HUES64 (cell line): ENCODE results near the gene THADA.

Experiments used
- H3K27ac ChIP-seq: 2 replicates; pipeline ENCODE4 v1.7.0; 2013; ENCODE audit warnings: low read depth, low read length, inconsistent platforms
- H3K27me3 ChIP-seq: 2 replicates; pipeline ENCODE4 v1.6.1; 2013; ENCODE audit warnings: mild to moderate bottlenecking, low read length; ENCODE audit not compliant: insufficient read depth
- H3K36me3 ChIP-seq: 2 replicates; pipeline ENCODE4 v1.6.1; 2013; ENCODE audit warnings: mild to moderate bottlenecking, low read length; ENCODE audit not compliant: insufficient read depth
- H3K4me1 ChIP-seq: 2 replicates; pipeline ENCODE4 v1.6.1; 2013; ENCODE audit warnings: mild to moderate bottlenecking, low read length, moderate library complexity; ENCODE audit not compliant: insufficient read depth
- H3K4me3 ChIP-seq: 2 replicates; pipeline ENCODE4 v1.5.1; 2013; ENCODE audit warnings: mild to moderate bottlenecking, low read length, moderate library complexity
- H3K9ac ChIP-seq: 2 replicates; pipeline ENCODE4 v1.6.1; 2013; ENCODE audit warnings: mild to moderate bottlenecking, low read depth, low read length
- H3K9me3 ChIP-seq: 2 replicates; pipeline ENCODE4 v1.6.1; 2013; ENCODE audit warnings: low read depth, low read length; ENCODE audit not compliant: insufficient read depth
- WGBS: fragments of 150-250, 120-280 bp; methylation state at CpG from one replicate; pipeline ENCODE4 v1.1.7; 2013; ENCODE audit warnings: missing lambda C conversion rate; 5-methylcytosine and 5-hydroxymethylcytosine counted together

Gene THADA

DNA sequence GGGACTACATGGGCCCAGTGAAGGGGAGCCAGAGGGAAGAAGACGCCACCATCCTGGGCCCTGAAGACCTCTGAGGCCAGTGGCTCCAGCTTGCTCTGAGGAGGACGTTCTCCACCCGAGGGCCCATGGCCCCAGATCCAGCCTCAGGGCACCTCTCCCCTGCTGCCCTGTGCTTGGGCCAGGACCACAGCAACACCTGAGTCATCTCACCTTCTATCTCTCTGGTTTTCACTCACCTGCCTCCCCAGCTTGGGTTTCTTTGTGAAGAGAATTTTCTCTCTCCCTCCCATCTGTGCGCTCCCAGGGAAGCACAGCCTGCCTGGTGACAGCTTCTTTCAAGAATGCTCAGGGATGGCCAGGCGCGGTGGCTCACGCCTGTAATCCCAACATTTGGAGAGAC is 389.2 kb downstream of the THADA start:
- H3K27me3 ChIP-seq, result no peaks in the 10 kb centered on the region
- no peak overlapping the region for H3K9ac ChIP-seq
- H3K9me3 ChIP-seq, result no peaks in the 10 kb centered on the region
- no peak overlapping the region for H3K27ac ChIP-seq
- peaks cover 4% of the 10 kb centered on the region; the same call in 1 of the 2 replicates for H3K4me1 ChIP-seq
- no peak overlapping the region for H3K4me3 ChIP-seq
- H3K36me3 ChIP-seq, result no peaks in the 10 kb centered on the region
- WGBS, result 95% methylated on average over 7 of the region's 7 CpGs

- Histone ChIP-seq H3K27me3 (no peaks in the 10 kb centered on the region), H3K4me1 (peaks cover 4% of the 10 kb centered on the region; the same call in 1 of the 2 replicates), H3K36me3 (no peaks in the 10 kb centered on the region), H3K4me3 (no peak overlapping the region), H3K9ac (no peak overlapping the region), H3K9me3 (no peaks in the 10 kb centered on the region), H3K27ac (no peak overlapping the region)
- 92% methylated on average over 11 of the region's 11 CpGs for WGBS
Measured at GRCh38 chr2:43203373-43203772, 392.5 kb downstream of the THADA start.

DNA sequence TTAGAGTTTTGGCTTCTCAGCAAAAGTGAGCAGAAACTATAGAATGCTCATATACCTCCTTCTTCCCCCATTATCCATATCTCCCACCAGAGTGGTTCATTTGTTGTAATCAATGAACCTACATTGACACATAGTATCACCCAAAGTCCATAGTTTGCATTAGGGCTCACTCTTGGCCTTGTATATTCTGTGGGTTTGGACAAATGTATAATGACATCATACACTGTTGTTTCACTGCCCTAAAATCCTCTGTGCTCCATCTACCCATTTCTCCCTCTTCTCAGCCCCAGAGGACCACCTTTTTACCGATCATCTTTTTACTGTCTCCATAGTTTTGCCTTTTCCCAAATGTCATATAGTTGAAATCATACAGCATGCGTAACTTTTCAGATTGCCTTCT is 393.5 kb downstream of the THADA start:
- WGBS, result 80% methylated on average over 2 of the region's 2 CpGs
- H3K4me1 ChIP-seq, result no peaks in the 10 kb centered on the region
- no peaks in the 10 kb centered on the region for H3K36me3 ChIP-seq
- no peak overlapping the region for H3K9ac ChIP-seq
- no peak overlapping the region for H3K4me3 ChIP-seq
- no peak overlapping the region for H3K27ac ChIP-seq
- no peaks in the 10 kb centered on the region for H3K9me3 ChIP-seq
- no peaks in the 10 kb centered on the region for H3K27me3 ChIP-seq

- Histone ChIP-seq H3K27me3 (no peaks in the 10 kb centered on the region), H3K4me3 (no peak overlapping the region), H3K36me3 (no peaks in the 10 kb centered on the region), H3K9ac (no peak overlapping the region), H3K4me1 (no peaks in the 10 kb centered on the region), H3K9me3 (no peaks in the 10 kb centered on the region), H3K27ac (no peak overlapping the region)
- WGBS, result 87% methylated on average over 4 of the region's 4 CpGs
Measured at GRCh38 chr2:43201497-43201896, 394.3 kb downstream of the THADA start.

DNA sequence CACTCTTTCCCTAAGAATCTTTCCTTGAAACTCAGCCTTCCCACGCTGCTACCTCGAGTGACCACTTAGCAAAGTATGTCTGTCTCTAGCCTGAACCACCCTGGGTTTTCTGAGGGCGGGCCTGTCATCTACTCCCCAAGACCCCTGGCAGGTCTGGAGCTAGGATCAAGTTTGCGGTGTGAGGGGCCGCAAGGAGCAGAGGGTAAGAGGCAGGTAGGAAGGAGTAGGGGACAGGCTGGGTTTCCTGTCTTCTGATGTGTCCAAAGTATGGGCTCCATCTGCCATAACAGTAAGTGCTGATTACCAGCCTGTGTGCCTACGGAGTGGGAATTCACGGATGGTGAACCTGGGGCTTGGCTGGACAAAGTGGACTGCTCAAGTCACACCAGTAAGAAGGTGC is 394.8 kb downstream of the THADA start:
- 94% methylated on average over 7 of the region's 7 CpGs for WGBS
- Histone ChIP-seq H3K4me1 (no peaks in the 10 kb centered on the region), H3K27ac (no peak overlapping the region), H3K9me3 (no peaks in the 10 kb centered on the region), H3K27me3 (no peaks in the 10 kb centered on the region), H3K36me3 (no peaks in the 10 kb centered on the region), H3K9ac (no peak overlapping the region), H3K4me3 (no peak overlapping the region)

- H3K9me3 ChIP-seq, result no peaks in the 10 kb centered on the region
- H3K27ac ChIP-seq, result no peak overlapping the region
- H3K27me3 ChIP-seq, result no peaks in the 10 kb centered on the region
- H3K9ac ChIP-seq, result peak overlapping the region; percentile 30; the same call in 1 of the 2 replicates
- H3K36me3 ChIP-seq, result no peaks in the 10 kb centered on the region
- WGBS, result 67% methylated on average over 16 of the region's 16 CpGs
- H3K4me1 ChIP-seq, result no peaks in the 10 kb centered on the region; the same call in 1 of the 2 replicates
- no peak overlapping the region for H3K4me3 ChIP-seq
Measured at GRCh38 chr2:43199492-43200488, 396.0 kb downstream of the THADA start.

DNA sequence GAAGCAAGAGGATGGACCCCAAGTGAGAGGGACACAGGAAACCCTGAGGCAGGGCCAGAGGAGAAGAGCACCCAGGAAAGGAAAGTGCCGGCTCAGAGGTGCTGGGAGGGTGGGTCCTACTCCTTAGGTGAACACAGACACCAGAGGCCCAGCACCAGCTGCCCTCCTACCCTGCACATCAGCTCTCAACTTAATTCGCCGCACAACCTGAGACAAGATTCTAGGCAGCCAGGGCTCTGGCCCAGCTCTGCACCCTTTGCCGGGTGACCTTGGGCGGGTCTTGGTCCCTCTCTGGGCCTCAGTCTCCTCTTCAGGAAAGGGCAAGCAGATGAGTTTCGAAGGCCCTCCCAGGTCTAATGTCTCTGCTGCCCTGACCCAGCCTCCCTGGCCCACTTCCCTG is 397.6 kb downstream of the THADA start:
- Histone ChIP-seq H3K4me1 (no peaks in the 10 kb centered on the region; the same call in 1 of the 2 replicates), H3K27ac (no peak overlapping the region), H3K4me3 (no peak overlapping the region), H3K27me3 (no peaks in the 10 kb centered on the region), H3K9ac (no peak overlapping the region), H3K36me3 (no peaks in the 10 kb centered on the region), H3K9me3 (no peaks in the 10 kb centered on the region)
- WGBS, result 94% methylated on average over 6 of the region's 6 CpGs

- no peaks in the 10 kb centered on the region; the same call in 1 of the 2 replicates for H3K4me1 ChIP-seq
- no peak overlapping the region for H3K9ac ChIP-seq
- no peaks in the 10 kb centered on the region for H3K9me3 ChIP-seq
- H3K4me3 ChIP-seq, result no peak overlapping the region
- H3K27ac ChIP-seq, result no peak overlapping the region
- no peaks in the 10 kb centered on the region for H3K27me3 ChIP-seq
- 73% methylated on average over 5 of the region's 5 CpGs for WGBS
- no peaks in the 10 kb centered on the region for H3K36me3 ChIP-seq
Measured at GRCh38 chr2:43197588-43197896, 398.3 kb downstream of the THADA start.

- Histone ChIP-seq H3K27me3 (no peaks in the 10 kb centered on the region), H3K4me1 (no peaks in the 10 kb centered on the region; the same call in 1 of the 2 replicates), H3K9ac (no peak overlapping the region), H3K36me3 (no peaks in the 10 kb centered on the region), H3K9me3 (no peaks in the 10 kb centered on the region), H3K27ac (no peak overlapping the region), H3K4me3 (no peak overlapping the region)
- WGBS, result 83% methylated on average over 12 of the region's 12 CpGs
Measured at GRCh38 chr2:43196768-43197587, 398.9 kb downstream of the THADA start.

DNA sequence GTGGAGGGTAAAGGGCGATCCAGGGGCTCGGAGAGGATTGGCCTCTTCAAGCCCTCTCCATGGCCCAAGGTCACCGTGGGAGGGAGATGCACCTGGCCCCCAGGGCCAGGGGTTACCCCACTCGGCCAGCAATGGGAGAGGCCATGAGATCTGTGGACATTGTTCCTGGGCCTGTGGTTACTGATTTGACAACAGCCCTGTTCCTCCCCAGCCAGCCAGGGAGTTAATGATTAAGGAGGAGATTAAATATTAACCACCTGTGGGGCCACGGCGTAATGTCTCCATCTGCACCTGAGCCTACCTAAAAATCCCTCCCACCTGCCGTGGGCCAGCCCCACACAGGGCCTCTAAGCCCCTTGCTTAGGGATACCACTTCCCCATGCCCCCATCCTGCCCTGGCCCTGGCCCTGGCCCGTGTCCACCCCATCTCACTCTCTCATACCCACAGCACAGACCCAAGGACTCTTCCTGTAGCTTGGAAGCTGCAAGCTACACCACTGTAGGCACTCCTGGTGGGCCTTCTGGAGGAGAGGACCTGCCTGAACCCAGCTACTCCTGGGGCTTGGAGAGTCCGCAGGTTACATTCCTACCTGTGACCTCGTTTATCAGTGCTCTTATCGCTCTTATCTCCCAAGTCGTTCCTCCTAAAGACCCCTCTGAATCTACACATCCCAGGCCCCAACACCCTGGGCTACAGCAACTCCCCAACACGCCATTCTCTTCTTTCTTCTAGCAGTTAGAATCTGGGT is 401.5 kb downstream of the THADA start:
- no peaks in the 10 kb centered on the region; the same call in 1 of the 2 replicates for H3K4me1 ChIP-seq
- no peaks in the 10 kb centered on the region for H3K27me3 ChIP-seq
- H3K9me3 ChIP-seq, result no peaks in the 10 kb centered on the region
- 84% methylated on average over 13 of the region's 13 CpGs for WGBS
- H3K27ac ChIP-seq, result 0 out of 2 replicates have a peak overlapping the region, but pooled peaks have one; percentile 35
- H3K9ac ChIP-seq, result no peak overlapping the region
- H3K36me3 ChIP-seq, result no peaks in the 10 kb centered on the region
- no peak overlapping the region for H3K4me3 ChIP-seq
